Activated T-cell treated with anti-CD3 and anti-CD28 coated beads, Interleukin-2, amount 50 U/mL, for 24 hours (primary cell): Measurements from ENCODE around the gene IMPDH1.

Experiments used
- DNase-seq: peaks from one replicate; pipeline ENCODE4 v3.0.0-alpha.2; 2020
- H3K27ac Mint-ChIP-seq: 2 replicates; pipeline ENCODE4 v1.8.0; 2020; ENCODE audit warnings: mild to moderate bottlenecking, mixed read lengths
- H3K27me3 Mint-ChIP-seq: 2 replicates; pipeline ENCODE4 v1.8.0; 2020; ENCODE audit warnings: mixed read lengths
- H3K36me3 Mint-ChIP-seq: 2 replicates; pipeline ENCODE4 v1.8.0; 2020; ENCODE audit warnings: low read depth, mixed read lengths
- H3K4me1 Mint-ChIP-seq: 2 replicates; pipeline ENCODE4 v1.8.0; 2020; ENCODE audit warnings: low read depth, mixed read lengths
- H3K4me3 Mint-ChIP-seq: 2 replicates; pipeline ENCODE4 v1.8.0; 2020; ENCODE audit warnings: mild to moderate bottlenecking, moderate library complexity, mixed read lengths
- H3K9me3 Mint-ChIP-seq: 2 replicates; pipeline ENCODE4 v1.8.0; 2020; ENCODE audit warnings: mixed read lengths

IMPDH1 gene

GRCh38 chr7:128389618-128390329 is 20.0 kb downstream of the IMPDH1 start:
- Mint-ChIP-seq H3K4me1 (no peaks in the 10 kb centered on the region), H3K9me3 (no peaks in the 10 kb centered on the region), H3K27me3 (peaks cover 7% of the 10 kb centered on the region), H3K36me3 (peaks cover 25% of the 10 kb centered on the region), H3K4me3 (no peak overlapping the region), H3K27ac (no peak overlapping the region)
- DNase-seq, result peak; percentile 27

- Mint-ChIP-seq H3K27ac (no peak overlapping the region), H3K36me3 (peaks cover 19% of the 10 kb centered on the region), H3K4me1 (no peaks in the 10 kb centered on the region), H3K9me3 (no peaks in the 10 kb centered on the region), H3K27me3 (peaks cover 7% of the 10 kb centered on the region), H3K4me3 (no peak overlapping the region)
- DNase-seq, result no peak
These were observed 20.6 kb downstream of the IMPDH1 start for GRCh38 chr7:128389085-128389617.

DNA sequence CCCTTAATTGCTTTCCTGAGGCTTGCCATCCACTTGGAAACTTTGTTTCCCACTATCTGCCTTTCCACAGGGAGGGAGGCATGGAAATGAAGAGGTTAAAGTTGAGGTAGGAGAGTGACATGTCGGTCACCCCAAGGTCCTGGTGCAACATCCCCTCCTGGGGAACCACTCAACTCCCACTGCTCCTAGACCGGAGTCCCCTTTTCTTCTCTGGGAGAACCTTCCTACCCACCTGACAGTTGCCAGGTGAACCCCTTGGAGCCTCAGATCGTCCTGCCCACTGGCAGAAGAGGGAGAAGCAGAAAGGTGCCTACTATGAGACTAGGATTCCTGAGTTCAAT is 21.7 kb downstream of the IMPDH1 start:
- Mint-ChIP-seq H3K4me3 (no peak overlapping the region), H3K27ac (no peak overlapping the region), H3K4me1 (no peaks in the 10 kb centered on the region), H3K36me3 (peaks cover 12% of the 10 kb centered on the region), H3K27me3 (peaks cover 7% of the 10 kb centered on the region), H3K9me3 (no peaks in the 10 kb centered on the region)
- DNase-seq, result no peak

DNA sequence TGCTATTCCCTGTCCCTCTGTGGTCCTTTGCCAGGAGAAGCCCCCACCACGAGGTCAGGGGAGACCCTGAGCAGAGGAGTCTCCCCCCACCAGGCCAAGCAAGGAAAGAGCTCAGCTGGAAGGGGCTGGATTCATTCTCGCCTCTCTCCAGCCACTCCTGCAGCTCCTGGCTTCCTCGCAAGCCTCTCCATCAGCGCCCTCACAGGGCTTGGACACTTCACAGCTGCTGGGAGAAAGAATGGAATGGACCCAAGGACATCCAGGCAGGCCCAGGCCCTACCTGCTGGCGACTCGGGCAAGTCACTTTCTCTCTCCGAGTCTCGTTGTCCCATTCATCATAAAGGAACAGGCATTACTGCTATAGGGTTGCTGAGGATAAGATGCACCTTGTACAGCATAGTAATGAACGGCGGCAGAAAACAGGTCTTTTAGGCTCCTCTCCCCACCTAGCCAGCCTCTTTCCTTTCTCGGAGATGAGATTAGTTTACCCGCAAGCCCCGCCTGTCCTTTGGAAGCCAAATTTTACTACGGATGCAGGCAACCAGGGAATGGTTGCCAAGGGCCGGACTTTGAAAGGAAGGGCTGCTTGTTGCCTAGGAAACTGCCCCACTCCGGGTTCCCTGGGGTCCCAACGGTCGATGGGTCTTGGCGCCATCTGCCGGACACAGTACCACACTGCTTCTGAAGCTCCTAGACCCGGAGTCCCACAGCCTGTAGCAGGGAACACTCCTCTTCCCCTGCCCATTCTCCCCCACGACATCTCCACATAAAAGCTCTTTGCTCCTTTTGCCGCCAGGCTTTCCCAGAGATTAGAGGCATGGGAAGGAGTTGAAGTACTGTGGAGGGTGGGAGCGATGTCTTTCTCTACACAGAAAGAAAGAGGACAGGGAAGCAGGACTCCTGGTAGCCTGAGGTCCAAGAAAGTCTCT is 22.3 kb downstream of the IMPDH1 start:
- Mint-ChIP-seq H3K27me3 (peaks cover 7% of the 10 kb centered on the region), H3K4me3 (no peak overlapping the region), H3K4me1 (no peaks in the 10 kb centered on the region), H3K9me3 (no peaks in the 10 kb centered on the region), H3K36me3 (peaks cover 8% of the 10 kb centered on the region), H3K27ac (no peak overlapping the region)
- peak; percentile 82 for DNase-seq

DNA sequence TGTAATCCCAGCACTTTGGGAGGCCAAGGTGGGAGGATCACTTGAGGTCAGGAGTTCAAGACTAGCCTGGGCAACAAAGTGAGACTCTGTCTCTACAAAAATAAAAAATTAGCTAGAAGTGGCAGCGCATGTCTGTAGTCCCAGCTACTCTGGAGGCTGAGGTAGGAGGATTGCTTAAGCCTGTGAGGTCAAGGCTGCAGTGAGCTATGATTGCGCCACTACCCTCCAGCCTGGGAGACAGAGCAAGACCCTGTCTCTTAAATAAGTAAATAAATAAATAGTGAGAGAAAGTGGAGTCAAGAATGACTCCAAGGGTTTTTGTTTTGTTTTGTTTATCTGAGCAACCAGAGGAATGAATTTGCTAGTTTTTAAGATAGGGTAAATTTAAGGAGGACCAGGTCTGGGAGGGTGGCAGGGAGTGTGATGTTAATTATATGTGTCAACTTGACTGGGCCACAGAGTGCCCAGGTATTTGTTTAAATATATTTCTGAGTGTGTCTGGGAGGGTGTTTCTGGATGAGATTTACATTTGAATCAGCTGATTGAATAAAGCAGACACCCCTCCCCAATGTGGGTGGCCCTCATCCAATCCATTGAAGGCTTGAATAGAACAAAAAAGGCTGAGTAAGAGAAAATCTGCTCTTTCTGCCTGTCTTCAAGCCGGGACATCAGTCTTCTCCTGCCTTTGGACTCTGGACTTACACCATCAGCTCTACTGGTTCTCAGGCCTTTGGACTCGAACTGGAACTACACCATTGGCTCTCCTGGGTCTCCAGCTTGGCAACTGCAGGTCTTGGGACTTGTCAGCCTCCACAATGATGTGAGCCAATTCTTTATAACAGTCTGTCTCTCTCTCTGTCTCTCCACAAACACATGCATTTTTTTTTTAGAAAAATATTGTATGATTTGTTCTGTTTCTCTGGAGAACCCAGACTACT is 23.5 kb downstream of the IMPDH1 start:
- Mint-ChIP-seq H3K4me1 (no peaks in the 10 kb centered on the region), H3K4me3 (no peak overlapping the region), H3K27me3 (peaks cover 7% of the 10 kb centered on the region), H3K9me3 (no peaks in the 10 kb centered on the region), H3K27ac (no peak overlapping the region), H3K36me3 (no peaks in the 10 kb centered on the region)
- no peak for DNase-seq

DNA sequence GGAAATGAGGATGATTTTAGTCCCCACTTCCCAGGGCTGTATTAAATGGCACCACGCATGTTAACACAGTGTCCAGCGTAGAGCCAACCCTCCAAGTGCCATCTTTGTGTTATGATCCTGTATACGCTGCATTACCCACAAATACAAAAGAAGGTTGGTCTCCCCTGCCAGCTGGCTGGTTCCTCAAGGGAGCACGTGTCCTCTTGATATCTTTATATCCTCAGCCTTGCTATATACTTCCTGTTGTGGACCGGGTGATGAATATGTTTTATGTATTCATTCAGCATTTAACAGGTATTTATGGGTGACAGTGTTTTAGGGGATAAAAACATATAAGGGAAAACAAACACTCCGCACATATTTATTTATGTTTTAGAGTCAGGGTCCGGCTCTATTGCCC is 25.1 kb downstream of the IMPDH1 start:
- H3K36me3 Mint-ChIP-seq, result no peaks in the 10 kb centered on the region
- no peaks in the 10 kb centered on the region for H3K4me1 Mint-ChIP-seq
- DNase-seq, result no peak
- H3K4me3 Mint-ChIP-seq, result no peak overlapping the region
- H3K27me3 Mint-ChIP-seq, result peaks cover 7% of the 10 kb centered on the region
- no peak overlapping the region for H3K27ac Mint-ChIP-seq
- no peaks in the 10 kb centered on the region for H3K9me3 Mint-ChIP-seq

GRCh38 chr7:128383776-128384175 is 26.0 kb downstream of the IMPDH1 start:
- H3K27me3 Mint-ChIP-seq, result peaks cover 7% of the 10 kb centered on the region
- no peaks in the 10 kb centered on the region for H3K9me3 Mint-ChIP-seq
- no peak overlapping the region for H3K27ac Mint-ChIP-seq
- no peak overlapping the region for H3K4me3 Mint-ChIP-seq
- H3K4me1 Mint-ChIP-seq, result no peaks in the 10 kb centered on the region
- H3K36me3 Mint-ChIP-seq, result no peaks in the 10 kb centered on the region
- DNase-seq, result no peak

GRCh38 chr7:128381161-128381821 is 28.5 kb downstream of the IMPDH1 start:
- no peaks in the 10 kb centered on the region for H3K4me1 Mint-ChIP-seq
- peak; percentile 55 for DNase-seq
- H3K27me3 Mint-ChIP-seq, result no peaks in the 10 kb centered on the region
- no peak overlapping the region for H3K27ac Mint-ChIP-seq
- H3K4me3 Mint-ChIP-seq, result no peak overlapping the region
- H3K36me3 Mint-ChIP-seq, result no peaks in the 10 kb centered on the region
- H3K9me3 Mint-ChIP-seq, result no peaks in the 10 kb centered on the region

- no peak for DNase-seq
- Mint-ChIP-seq H3K9me3 (no peaks in the 10 kb centered on the region), H3K27ac (no peak overlapping the region), H3K36me3 (no peaks in the 10 kb centered on the region), H3K4me1 (no peaks in the 10 kb centered on the region), H3K4me3 (no peak overlapping the region), H3K27me3 (no peaks in the 10 kb centered on the region)
These were observed 29.2 kb downstream of the IMPDH1 start for GRCh38 chr7:128380483-128381106.

DNA sequence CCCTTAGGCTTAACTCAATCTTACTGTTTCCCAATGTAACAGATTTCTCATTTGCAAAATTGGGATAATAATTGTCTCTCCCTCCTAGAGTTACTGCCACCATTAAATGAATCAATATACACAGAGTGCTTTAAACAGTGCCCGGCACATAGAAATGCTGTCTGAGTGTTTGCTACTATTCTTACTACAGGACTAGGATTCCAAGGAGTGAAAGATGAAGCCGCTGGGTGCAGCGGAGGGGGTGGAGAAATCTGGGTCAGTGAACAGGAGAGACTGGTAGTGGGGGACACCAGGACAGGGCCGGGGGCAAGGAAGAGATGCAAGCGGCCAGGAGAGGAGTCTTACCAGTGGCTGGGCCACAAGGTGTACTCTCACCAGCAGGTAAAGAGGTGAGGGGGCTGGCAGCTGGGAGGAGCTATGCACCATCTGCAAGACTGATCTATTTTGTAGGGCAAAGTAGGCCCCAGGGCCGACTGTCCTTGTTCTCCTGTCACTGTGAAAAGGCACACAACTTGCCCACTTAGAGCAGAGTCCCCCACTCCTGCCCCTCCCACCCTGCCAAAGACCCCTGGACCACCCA is 29.8 kb downstream of the IMPDH1 start:
- DNase-seq, result no peak
- Mint-ChIP-seq H3K9me3 (no peaks in the 10 kb centered on the region), H3K36me3 (no peaks in the 10 kb centered on the region), H3K27me3 (no peaks in the 10 kb centered on the region), H3K27ac (no peak overlapping the region), H3K4me1 (no peaks in the 10 kb centered on the region), H3K4me3 (no peak overlapping the region)

- Mint-ChIP-seq H3K4me1 (no peaks in the 10 kb centered on the region), H3K36me3 (no peaks in the 10 kb centered on the region), H3K9me3 (no peaks in the 10 kb centered on the region), H3K27ac (no peak overlapping the region), H3K27me3 (no peaks in the 10 kb centered on the region), H3K4me3 (no peak overlapping the region)
- DNase-seq, result no peak
These were observed 31.1 kb downstream of the IMPDH1 start for GRCh38 chr7:128378637-128379036.

- no peak for DNase-seq
- H3K4me3 Mint-ChIP-seq, result no peak overlapping the region
- no peaks in the 10 kb centered on the region for H3K36me3 Mint-ChIP-seq
- H3K27ac Mint-ChIP-seq, result no peak overlapping the region
- H3K9me3 Mint-ChIP-seq, result no peaks in the 10 kb centered on the region
- no peaks in the 10 kb centered on the region for H3K4me1 Mint-ChIP-seq
- no peaks in the 10 kb centered on the region for H3K27me3 Mint-ChIP-seq
These were observed 33.7 kb downstream of the IMPDH1 start for GRCh38 chr7:128376077-128376476.

DNA sequence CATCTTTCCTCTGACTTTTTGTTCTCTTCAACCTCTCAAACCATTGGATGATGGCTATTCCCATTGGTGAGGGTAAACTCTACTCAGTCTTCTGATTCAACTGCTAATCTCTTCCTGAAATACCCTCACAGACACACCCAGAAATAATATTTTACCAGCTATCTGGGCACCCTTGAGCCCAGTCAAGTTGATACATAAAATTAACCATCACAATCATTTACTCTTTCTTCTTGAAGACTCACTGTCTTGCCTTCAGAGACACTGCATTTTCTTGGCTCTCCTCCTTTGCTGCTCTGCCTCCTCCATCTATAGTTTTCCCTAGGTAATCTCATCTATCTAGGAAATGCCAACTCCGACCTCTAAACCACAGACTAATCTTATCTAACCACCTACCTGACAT is 35.7 kb downstream of the IMPDH1 start:
- DNase-seq, result no peak
- Mint-ChIP-seq H3K4me1 (no peaks in the 10 kb centered on the region), H3K36me3 (no peaks in the 10 kb centered on the region), H3K27me3 (peaks cover 2% of the 10 kb centered on the region), H3K9me3 (no peaks in the 10 kb centered on the region), H3K27ac (no peak overlapping the region), H3K4me3 (no peak overlapping the region)
